ENCODE measurements around the gene MYMX. TPM values are rescaled to one million over a fixed set of nuclear protein-coding genes. Genes with fewer than 3 reads are reported as not detected.

Gene MYMX
- total and polyA plus RNA-seq, 2 of the 13 experiments (the other 11 are each of a cell fraction or from before 2014, with no cell fraction given): not detected

DNA sequence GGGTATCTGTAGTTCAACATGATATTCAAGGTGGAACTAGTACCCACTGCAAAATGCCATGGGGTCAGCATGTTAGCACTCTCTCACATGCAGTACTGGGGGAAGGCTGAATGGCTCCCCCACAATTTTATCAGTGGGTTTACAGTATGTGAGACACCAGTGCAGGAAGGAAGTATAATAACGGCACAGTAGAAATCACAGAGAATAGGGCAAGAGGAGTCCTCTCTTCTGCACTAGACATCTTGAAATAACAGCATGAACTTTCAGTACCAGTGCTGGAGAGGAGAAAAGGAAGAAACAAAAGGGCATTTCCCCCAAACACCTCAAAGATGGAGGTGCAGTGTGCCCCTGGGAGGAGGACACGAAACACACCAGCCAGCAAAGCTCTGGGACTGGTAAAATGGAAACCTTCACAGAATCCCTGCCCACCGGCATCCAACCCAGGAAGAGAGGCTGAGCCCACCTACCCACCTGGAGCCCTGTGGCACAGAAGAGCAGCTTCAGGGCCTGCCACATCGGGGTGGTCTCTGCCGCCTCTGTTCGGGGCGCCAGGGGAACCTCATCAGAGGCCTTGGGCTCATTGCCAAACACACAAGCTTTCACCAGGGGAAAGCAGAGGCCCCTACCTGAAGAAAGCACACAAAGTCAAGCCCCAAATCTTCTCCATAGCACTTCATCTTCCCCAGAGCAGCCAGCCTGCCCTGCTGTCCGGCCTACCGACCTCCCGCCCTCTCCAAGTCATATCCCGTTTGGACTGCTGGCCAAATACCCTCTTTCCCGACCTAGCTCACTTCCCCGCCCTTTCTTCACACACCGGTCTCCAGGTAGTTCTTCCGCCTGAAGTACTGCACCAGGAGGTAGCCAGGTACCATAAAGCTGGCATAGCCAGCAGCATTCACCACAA is 39.4 kb downstream of the MYMX start:
- BruUV-seq (replicated peaks): TSS peak; percentile 40
- Histone ChIP-seq H3K36me3 (replicated peaks in 1 of 2; ENCODE audit: control insufficient read depth in 1 of 2, insufficient read depth in 2 of 2, low read length in 2 of 2) (peaks cover 30 to 57% of the 10 kb centered on the region in 2 experiments), H2AFZ (ENCODE audit: low read length) (no peak overlapping the region), H4K20me1 (ENCODE audit: insufficient read depth, low read length) (peaks cover 54% of the 10 kb centered on the region), H3K9ac (ENCODE audit: insufficient read depth, low read depth, low read length) (peak overlapping the region; percentile 92), H3K27ac (ENCODE audit: extremely low read length, insufficient read depth, low read length) (peak overlapping the region; percentile 93), H3K4me2 (ENCODE audit: low read depth, low read length) (peak overlapping the region; percentile 96), H3K4me1 (ENCODE audit: insufficient read depth, low read length) (peaks cover 61% of the 10 kb centered on the region), H3K27me3 (ENCODE audit: control insufficient read depth in 1 of 2, insufficient read depth in 2 of 2, low read length in 2 of 2) (no peaks in the 10 kb centered on the region; a peak in 1 of 5 replicates), H3K9me3 (ENCODE audit: low read length) (no peaks in the 10 kb centered on the region), H3K79me2 (ENCODE audit: insufficient read depth, low read length) (peaks cover 22% of the 10 kb centered on the region), H3K4me3 (replicated peaks in 1 of 3; ENCODE audit: insufficient read depth in 1 of 3, low read depth in 2 of 3, low read length in 3 of 3) (peak overlapping the region; percentile 66 to 84 (median 71))
- ATAC-seq: peak; percentile 35
- no peak for FAIRE-seq
- in situ Hi-C loops (cut with HindIII; ENCODE audit: extremely low pct_ligation_motif_present, low pct_unique_long_range_greater_than_20kb): no loop called here
- intact Hi-C loops (cut with micrococcal nuclease; ENCODE audit: unreplicated experiment): no loop called here
- WGBS (ENCODE audit: low lambda C conversion rate): 21% methylated on average over 14 of the region's 15 CpGs
- no peak for DNase-seq (ENCODE audit: low spot score)
- ChIA-PET POLR2A (interaction anchor here (0.6 to 6.0 kb wide), 30 partner anchors 8 to 627 kb away, joined by 3 to 264 read pairs (median 5); partner anchors contain the start of genes AARS2, CDC5L, GTPBP2 and HSP90AB1), CTCF (ENCODE audit: low intra/inter-chr PET ratio, low total read pairs) (no interaction called here)
- 0 out of 2 replicates have a peak, but pooled peaks have one; percentile 9 for TF ChIP-seq ZNF703 (CRISPR knock-in tag; IDR thresholded peaks at IDR 0.05; ENCODE audit: borderline replicate concordance)
- TF ChIP-seq IRF9 (CRISPR knock-in tag; IDR thresholded peaks at IDR 0.05; ENCODE audit: borderline replicate concordance): 0 out of 2 replicates have a peak, but pooled peaks have one; percentile 14
- TF ChIP-seq, protein P1, sequence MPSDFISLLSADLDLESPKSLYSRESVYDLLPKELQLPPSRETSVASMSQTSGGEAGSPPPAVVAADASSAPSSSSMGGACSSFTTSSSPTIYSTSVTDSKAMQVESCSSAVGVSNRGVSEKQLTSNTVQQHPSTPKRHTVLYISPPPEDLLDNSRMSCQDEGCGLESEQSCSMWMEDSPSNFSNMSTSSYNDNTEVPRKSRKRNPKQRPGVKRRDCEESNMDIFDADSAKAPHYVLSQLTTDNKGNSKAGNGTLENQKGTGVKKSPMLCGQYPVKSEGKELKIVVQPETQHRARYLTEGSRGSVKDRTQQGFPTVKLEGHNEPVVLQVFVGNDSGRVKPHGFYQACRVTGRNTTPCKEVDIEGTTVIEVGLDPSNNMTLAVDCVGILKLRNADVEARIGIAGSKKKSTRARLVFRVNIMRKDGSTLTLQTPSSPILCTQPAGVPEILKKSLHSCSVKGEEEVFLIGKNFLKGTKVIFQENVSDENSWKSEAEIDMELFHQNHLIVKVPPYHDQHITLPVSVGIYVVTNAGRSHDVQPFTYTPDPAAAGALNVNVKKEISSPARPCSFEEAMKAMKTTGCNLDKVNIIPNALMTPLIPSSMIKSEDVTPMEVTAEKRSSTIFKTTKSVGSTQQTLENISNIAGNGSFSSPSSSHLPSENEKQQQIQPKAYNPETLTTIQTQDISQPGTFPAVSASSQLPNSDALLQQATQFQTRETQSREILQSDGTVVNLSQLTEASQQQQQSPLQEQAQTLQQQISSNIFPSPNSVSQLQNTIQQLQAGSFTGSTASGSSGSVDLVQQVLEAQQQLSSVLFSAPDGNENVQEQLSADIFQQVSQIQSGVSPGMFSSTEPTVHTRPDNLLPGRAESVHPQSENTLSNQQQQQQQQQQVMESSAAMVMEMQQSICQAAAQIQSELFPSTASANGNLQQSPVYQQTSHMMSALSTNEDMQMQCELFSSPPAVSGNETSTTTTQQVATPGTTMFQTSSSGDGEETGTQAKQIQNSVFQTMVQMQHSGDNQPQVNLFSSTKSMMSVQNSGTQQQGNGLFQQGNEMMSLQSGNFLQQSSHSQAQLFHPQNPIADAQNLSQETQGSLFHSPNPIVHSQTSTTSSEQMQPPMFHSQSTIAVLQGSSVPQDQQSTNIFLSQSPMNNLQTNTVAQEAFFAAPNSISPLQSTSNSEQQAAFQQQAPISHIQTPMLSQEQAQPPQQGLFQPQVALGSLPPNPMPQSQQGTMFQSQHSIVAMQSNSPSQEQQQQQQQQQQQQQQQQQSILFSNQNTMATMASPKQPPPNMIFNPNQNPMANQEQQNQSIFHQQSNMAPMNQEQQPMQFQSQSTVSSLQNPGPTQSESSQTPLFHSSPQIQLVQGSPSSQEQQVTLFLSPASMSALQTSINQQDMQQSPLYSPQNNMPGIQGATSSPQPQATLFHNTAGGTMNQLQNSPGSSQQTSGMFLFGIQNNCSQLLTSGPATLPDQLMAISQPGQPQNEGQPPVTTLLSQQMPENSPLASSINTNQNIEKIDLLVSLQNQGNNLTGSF (CRISPR knock-in tag; IDR thresholded peaks at IDR 0.05): 0 out of 2 replicates have a peak, but pooled peaks have one; percentile 12
- TF ChIP-seq CEBPZ (IDR thresholded peaks at IDR 0.05; ENCODE audit: low read length): peak; percentile 23; the same call in 1 of the 2 replicates
- peak; percentile 49; the same call in 1 of the 2 replicates for TF ChIP-seq ZNF33B (CRISPR knock-in tag; IDR thresholded peaks at IDR 0.05)
- TF ChIP-seq, protein P2, sequence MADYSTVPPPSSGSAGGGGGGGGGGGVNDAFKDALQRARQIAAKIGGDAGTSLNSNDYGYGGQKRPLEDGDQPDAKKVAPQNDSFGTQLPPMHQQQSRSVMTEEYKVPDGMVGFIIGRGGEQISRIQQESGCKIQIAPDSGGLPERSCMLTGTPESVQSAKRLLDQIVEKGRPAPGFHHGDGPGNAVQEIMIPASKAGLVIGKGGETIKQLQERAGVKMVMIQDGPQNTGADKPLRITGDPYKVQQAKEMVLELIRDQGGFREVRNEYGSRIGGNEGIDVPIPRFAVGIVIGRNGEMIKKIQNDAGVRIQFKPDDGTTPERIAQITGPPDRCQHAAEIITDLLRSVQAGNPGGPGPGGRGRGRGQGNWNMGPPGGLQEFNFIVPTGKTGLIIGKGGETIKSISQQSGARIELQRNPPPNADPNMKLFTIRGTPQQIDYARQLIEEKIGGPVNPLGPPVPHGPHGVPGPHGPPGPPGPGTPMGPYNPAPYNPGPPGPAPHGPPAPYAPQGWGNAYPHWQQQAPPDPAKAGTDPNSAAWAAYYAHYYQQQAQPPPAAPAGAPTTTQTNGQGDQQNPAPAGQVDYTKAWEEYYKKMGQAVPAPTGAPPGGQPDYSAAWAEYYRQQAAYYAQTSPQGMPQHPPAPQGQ (CRISPR knock-in tag; IDR thresholded peaks at IDR 0.05; ENCODE audit: borderline replicate concordance): 0 out of 2 replicates have a peak, but pooled peaks have one; percentile 38
- peak; percentile 34 for TF ChIP-seq ZNF883 (CRISPR knock-in tag; IDR thresholded peaks at IDR 0.05; ENCODE audit: not compliant biosample characterization)
- no peak for TF ChIP-seq TCF12 (IDR thresholded peaks at IDR 0.05)
- TF ChIP-seq TCF12 (CRISPR knock-in tag; IDR thresholded peaks at IDR 0.05): peak; percentile 46; the same call in 1 of the 2 replicates
